ENCODE data around the gene TEX12. TPM values are rescaled to one million over a fixed set of nuclear protein-coding genes. Genes with fewer than 3 reads are reported as not detected.
"Not testable (repeated sequence)": the region's sequence is repeated elsewhere in the genome, so short reads cannot be mapped to it uniquely, and the experiment has no call there.

The TEX12 gene
- total RNA-seq, 2 experiments from 2014 or later, result 0.30 TPM; not detected in 1

DNA sequence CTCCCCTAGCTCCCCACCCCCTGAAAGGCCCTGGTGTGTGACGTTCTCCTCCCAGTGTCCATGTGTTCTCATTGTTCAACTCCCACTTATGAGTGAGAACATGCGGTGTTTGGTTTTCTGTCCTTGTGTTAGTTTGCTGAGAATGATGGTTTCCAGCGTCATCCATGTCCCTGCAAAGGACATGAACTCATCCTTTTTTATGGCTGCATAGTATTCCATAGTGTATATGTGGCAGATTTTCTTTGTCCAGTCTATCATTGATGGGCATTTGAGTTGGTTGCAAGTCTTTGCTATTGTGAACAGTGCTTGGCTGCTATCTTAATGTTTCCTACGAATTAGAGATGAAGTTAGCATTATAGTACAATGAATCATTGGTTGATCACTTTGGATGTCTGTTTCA lies 31.9 kb downstream of the TEX12 start:
- H3K4me1 Mint-ChIP-seq; H3K27me3 Mint-ChIP-seq; H3K9me3 Mint-ChIP-seq; POLR2A ChIA-PET; H3K27ac Mint-ChIP-seq; H3K36me3 Mint-ChIP-seq (ENCODE audit: low read depth); H3K4me3 Mint-ChIP-seq; DNase-seq: not testable (repeated sequence)
- CTCF ChIA-PET, result interaction anchor here (0.9 kb wide), 1 partner anchor 81 kb away, joined by 5 read pairs; no protein-coding TSS in a partner anchor

DNA sequence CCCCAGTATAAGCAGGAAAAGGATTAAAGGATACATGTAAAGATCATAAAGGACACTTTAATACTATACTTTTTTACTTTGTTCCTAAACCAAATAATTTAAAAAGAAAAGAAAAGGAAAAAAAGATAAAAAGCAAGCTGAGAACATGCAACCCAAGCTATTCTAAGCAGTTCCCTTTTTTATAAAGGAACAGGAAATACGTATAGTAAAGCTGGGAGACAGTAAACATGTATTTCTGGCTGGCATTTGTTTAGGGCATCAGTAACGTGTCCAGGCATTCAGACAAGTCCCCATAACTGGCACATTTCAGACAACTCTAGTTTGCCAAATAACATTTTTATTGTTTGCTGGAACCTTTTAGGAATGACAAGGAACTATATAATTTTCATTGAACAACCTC lies 33.1 kb downstream of the TEX12 start:
- ChIA-PET CTCF (interaction anchor here (0.6 kb wide), 1 partner anchor 340 kb away, joined by 3 read pairs; no protein-coding TSS in a partner anchor), POLR2A (no interaction called here)
- H3K36me3 Mint-ChIP-seq (ENCODE audit: low read depth), result no peaks in the 10 kb centered on the region
- no peak overlapping the region for H3K4me3 Mint-ChIP-seq
- peaks cover 2% of the 10 kb centered on the region for H3K9me3 Mint-ChIP-seq
- DNase-seq, result no peak
- H3K4me1 Mint-ChIP-seq, result no peaks in the 10 kb centered on the region
- no peak overlapping the region for H3K27ac Mint-ChIP-seq
- peaks cover 8% of the 10 kb centered on the region for H3K27me3 Mint-ChIP-seq

DNA sequence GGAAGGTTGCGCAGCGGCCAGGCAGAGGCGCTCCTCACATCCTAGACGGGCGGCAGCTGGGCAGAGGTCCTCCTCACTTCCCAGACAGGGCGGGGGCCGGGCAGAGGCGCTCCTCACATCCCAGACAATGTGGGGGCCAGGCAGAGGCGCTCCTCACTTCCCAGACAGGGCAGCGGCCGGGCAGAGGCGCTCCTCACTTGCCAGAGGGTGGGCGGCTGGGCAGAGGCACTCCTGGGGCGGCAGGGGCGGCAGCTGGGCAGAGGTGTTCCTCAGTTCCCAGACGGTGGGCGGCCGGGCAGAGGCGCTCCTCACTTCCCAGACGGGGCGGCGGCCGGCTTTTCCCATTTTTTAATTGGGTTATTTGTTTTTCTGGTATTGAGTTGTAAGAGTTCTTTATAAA lies 38.9 kb downstream of the TEX12 start:
- no peak for DNase-seq
- Mint-ChIP-seq H3K27ac (no peak overlapping the region), H3K4me3 (no peak overlapping the region), H3K27me3 (peaks cover 9% of the 10 kb centered on the region), H3K9me3 (no peaks in the 10 kb centered on the region), H3K36me3 (ENCODE audit: low read depth) (no peaks in the 10 kb centered on the region), H3K4me1 (no peaks in the 10 kb centered on the region)
- ChIA-PET CTCF (no interaction called here), POLR2A (no interaction called here)

DNA sequence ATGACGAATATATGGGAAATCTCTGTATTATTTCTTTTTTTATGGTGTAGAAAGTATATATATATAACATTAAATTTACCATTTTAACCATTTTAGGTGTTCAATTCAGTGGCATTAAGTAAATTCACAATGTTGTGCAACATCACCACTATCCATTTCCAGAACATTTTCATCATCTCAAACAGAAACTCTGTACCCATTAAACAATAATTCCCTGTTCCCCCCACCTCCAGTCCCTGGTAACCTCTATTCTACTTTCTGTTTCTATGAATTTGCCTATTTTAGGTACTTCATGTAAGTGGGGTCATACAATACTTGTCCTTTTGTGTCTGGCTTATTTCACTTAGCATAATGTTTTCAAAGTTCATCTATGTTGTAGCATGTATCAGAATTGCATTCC lies 43.7 kb downstream of the TEX12 start:
- Mint-ChIP-seq H3K4me3 (no peak overlapping the region), H3K27ac (no peak overlapping the region), H3K9me3 (no peaks in the 10 kb centered on the region), H3K27me3 (peaks cover 12% of the 10 kb centered on the region), H3K36me3 (ENCODE audit: low read depth) (no peaks in the 10 kb centered on the region), H3K4me1 (no peaks in the 10 kb centered on the region)
- POLR2A ChIA-PET, result no interaction called here
- CTCF ChIA-PET, result no interaction called here
- DNase-seq, result no peak

DNA sequence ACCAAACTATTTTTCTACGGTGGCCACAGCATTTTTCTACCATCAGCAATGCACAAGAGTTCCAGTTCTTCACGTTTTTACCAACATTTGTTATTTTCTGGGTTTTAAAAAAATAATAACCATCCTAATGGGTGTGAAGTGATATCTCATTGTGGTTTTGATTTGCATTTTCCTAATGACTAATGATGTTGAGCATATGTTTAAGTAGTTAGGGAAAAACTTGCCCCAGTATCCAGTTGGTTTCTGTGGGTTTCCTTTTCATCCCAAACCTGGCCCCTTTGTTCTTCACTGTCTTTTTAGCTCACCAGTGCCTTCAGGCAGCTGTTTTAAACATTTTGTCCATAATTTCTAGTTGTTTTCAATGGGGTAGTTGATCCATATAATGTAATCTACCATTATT lies 44.4 kb downstream of the TEX12 start:
- Mint-ChIP-seq H3K4me3 (no peak overlapping the region), H3K9me3 (no peaks in the 10 kb centered on the region), H3K36me3 (ENCODE audit: low read depth) (no peaks in the 10 kb centered on the region), H3K27me3 (peaks cover 12% of the 10 kb centered on the region), H3K27ac (no peak overlapping the region), H3K4me1 (no peaks in the 10 kb centered on the region)
- CTCF ChIA-PET, result interaction anchor here (0.6 kb wide), 1 partner anchor 68 kb away, joined by 4 read pairs; no protein-coding TSS in a partner anchor
- POLR2A ChIA-PET, result no interaction called here
- DNase-seq, result no peak

DNA sequence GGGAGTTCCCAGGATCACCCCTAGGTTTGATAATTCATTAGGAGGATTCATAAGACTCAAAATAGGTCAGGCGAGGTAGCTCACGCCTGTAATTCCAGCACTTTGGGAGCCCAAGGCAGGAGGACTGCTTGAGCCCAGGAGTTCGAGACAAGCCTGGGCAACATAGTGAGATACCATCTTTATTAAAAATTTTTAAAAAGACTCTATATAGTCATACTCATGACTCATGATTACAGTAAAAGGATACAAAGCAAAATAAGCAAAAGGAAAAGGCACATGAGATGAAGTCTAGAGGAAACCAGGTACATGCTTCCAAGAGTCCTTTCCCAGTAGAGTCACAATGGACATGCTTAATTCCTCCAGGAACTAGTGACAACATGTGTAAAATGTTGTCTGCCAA lies 45.1 kb downstream of the TEX12 start:
- DNase-seq, result no peak
- ChIA-PET CTCF (no interaction called here), POLR2A (no interaction called here)
- no peak overlapping the region for H3K27ac Mint-ChIP-seq
- H3K4me1 Mint-ChIP-seq, result no peaks in the 10 kb centered on the region
- H3K27me3 Mint-ChIP-seq, result peaks cover 12% of the 10 kb centered on the region
- H3K9me3 Mint-ChIP-seq, result no peaks in the 10 kb centered on the region
- H3K4me3 Mint-ChIP-seq, result no peak overlapping the region
- no peaks in the 10 kb centered on the region for H3K36me3 Mint-ChIP-seq (ENCODE audit: low read depth)

DNA sequence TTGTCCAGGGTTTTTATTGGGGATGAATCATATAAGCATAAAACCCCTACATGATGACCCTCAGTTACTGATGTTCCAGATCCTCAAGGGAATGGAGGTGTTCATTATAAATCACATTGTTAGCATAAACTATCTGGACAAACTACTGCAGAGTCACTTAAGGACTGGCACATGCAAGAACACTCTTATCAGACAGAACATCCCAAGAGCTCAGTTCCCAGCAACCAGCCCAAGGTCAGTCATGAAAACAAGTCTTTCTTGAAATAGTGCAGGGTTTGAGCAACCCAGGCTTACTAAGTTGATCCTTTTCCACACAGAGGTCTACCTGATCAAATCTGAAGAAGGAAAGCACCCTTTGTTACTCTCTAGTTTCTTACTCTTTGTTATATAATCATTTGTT lies 45.5 kb downstream of the TEX12 start:
- Mint-ChIP-seq H3K27me3 (peaks cover 12% of the 10 kb centered on the region), H3K36me3 (ENCODE audit: low read depth) (no peaks in the 10 kb centered on the region), H3K27ac (no peak overlapping the region), H3K9me3 (no peaks in the 10 kb centered on the region), H3K4me3 (no peak overlapping the region), H3K4me1 (no peaks in the 10 kb centered on the region)
- ChIA-PET POLR2A (no interaction called here), CTCF (no interaction called here)
- no peak for DNase-seq

DNA sequence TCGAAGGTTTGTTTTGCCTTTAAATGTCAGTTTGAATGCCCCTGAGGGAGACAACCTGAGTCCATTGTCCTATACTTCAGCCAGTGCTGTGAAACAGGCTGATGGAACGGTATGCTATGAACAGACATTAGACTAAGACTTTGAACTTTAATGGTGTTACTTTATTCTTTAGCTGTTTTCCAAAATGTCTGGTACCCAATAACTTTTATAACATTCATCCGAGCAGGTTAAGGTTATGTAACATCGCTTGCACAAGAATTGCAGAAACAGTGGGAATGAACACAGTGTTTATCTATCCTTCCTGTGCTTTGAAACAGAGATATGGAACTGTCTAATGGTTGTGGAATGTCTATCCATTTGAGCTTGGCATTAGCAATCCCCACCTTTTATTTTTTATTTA lies 46.6 kb downstream of the TEX12 start:
- CTCF ChIA-PET, result interaction anchor here (0.6 to 3.2 kb wide), 3 partner anchors 66 to 82 kb away, joined by 3 to 22 read pairs (median 11); no protein-coding TSS in a partner anchor
- H3K9me3 Mint-ChIP-seq, result no peaks in the 10 kb centered on the region
- H3K4me1 Mint-ChIP-seq, result no peaks in the 10 kb centered on the region
- peaks cover 10% of the 10 kb centered on the region for H3K27me3 Mint-ChIP-seq
- H3K36me3 Mint-ChIP-seq (ENCODE audit: low read depth), result no peaks in the 10 kb centered on the region
- H3K4me3 Mint-ChIP-seq, result no peak overlapping the region
- POLR2A ChIA-PET, result no interaction called here
- H3K27ac Mint-ChIP-seq, result no peak overlapping the region
- DNase-seq, result no peak

DNA sequence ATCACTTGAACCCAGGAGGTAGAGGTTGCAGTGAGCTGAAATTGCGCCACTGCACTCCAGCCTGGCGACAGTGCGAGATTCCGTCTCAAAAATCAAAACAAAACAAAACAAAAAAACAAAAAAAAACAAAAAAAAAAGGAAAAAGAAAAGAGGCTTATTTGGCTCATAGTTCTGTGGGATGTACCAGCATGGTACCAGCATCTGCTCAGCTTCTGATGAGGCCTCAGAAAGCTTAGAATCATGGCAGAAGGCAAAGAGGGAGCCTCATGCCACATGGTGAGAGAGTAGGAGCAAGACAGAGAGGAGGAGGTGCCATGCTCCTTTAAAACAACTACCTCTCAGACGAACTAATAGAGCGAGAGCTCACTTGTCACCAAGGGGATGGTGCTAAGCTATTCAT lies 48.4 kb downstream of the TEX12 start:
- Mint-ChIP-seq H3K4me1 (peaks cover 4% of the 10 kb centered on the region), H3K27me3 (peaks cover 4% of the 10 kb centered on the region), H3K36me3 (ENCODE audit: low read depth) (no peaks in the 10 kb centered on the region), H3K9me3 (no peaks in the 10 kb centered on the region), H3K4me3 (no peak overlapping the region), H3K27ac (no peak overlapping the region)
- ChIA-PET CTCF (interaction anchor here (2.0 to 3.2 kb wide), 2 partner anchors 64 to 67 kb away, joined by 11 to 22 read pairs; no protein-coding TSS in a partner anchor), POLR2A (no interaction called here)
- DNase-seq, result no peak

DNA sequence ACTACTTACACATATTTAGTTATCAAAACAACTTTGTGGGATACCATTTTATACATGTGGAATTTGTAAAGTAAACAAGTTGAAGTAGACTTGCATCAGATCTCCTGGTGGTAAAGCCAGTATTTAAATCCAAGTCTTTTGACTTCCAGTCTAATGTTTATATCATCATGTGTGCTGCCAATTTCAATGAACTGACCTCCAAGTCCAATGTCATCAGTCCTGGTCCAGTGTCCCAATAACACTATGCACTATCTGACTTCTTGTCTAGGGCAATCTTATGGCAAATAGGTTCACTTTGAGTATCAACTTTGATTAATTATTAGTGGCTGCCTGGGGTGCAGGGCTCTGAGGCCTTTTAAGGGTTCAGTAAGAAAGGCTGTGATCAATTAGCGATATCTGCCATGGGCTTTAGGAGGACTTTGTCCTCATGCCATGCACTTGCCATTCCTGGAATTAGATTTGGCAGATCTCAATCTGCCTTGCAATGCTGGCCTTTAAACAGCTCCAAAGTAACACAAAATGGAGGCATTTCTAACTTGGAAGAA lies 49.5 kb downstream of the TEX12 start:
- H3K27me3 Mint-ChIP-seq, result no peaks in the 10 kb centered on the region
- H3K4me1 Mint-ChIP-seq, result peaks cover 6% of the 10 kb centered on the region
- DNase-seq, result no peak
- no peak overlapping the region for H3K27ac Mint-ChIP-seq
- H3K9me3 Mint-ChIP-seq, result no peaks in the 10 kb centered on the region
- H3K4me3 Mint-ChIP-seq, result no peak overlapping the region
- CTCF ChIA-PET, result interaction anchor here (3.2 to 8.3 kb wide), 2 partner anchors 63 to 65 kb away, joined by 22 to 219 read pairs; no protein-coding TSS in a partner anchor
- POLR2A ChIA-PET, result no interaction called here
- H3K36me3 Mint-ChIP-seq (ENCODE audit: low read depth), result no peaks in the 10 kb centered on the region

DNA sequence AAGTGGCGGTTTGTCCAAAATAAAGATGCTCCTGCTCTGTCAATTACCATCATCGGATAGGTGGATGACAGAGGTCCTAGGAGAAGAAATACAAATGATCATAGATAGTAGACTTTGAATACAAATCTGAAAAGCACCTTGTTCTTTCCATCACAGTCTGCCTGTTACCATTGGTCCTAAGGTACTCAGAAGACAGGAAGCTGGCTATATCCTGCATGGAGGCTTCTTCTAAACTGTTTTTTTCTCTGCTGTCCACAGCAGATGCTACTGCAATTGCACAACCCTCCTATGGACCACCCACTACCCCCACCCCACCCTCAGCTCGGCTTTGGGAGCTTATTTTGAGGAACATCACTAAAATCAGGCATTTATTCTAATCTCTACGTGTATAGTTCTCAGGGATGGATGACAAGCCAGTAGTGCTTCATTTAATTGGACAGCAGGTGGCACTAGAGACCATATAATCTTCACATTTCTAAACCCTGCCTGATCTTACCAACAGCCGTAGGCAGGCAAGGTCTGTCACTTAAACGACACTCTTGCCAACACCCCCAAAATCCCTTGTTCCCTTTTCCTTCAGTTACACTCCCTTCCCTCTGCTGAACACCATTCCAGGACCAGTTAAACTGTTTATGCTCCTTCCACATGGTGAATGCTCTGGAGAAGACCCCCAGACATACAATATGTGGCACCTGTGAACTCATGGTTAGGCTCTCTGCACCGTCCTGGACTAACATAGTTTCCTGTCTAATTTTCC lies 52.5 kb downstream of the TEX12 start:
- no peaks in the 10 kb centered on the region for H3K9me3 Mint-ChIP-seq
- no peak overlapping the region for H3K4me3 Mint-ChIP-seq
- H3K36me3 Mint-ChIP-seq (ENCODE audit: low read depth), result no peaks in the 10 kb centered on the region
- DNase-seq, result peak; percentile 38
- CTCF ChIA-PET, result interaction anchor here (0.8 to 8.3 kb wide), 16 partner anchors 8 to 1070 kb away, joined by 3 to 219 read pairs (median 4); no protein-coding TSS in a partner anchor
- peaks cover 8% of the 10 kb centered on the region for H3K4me1 Mint-ChIP-seq
- POLR2A ChIA-PET, result interaction anchor here (1.0 to 1.6 kb wide), 2 partner anchors 60 to 63 kb away, joined by 6 to 8 read pairs; no protein-coding TSS in a partner anchor
- H3K27me3 Mint-ChIP-seq, result no peaks in the 10 kb centered on the region
- no peak overlapping the region for H3K27ac Mint-ChIP-seq

DNA sequence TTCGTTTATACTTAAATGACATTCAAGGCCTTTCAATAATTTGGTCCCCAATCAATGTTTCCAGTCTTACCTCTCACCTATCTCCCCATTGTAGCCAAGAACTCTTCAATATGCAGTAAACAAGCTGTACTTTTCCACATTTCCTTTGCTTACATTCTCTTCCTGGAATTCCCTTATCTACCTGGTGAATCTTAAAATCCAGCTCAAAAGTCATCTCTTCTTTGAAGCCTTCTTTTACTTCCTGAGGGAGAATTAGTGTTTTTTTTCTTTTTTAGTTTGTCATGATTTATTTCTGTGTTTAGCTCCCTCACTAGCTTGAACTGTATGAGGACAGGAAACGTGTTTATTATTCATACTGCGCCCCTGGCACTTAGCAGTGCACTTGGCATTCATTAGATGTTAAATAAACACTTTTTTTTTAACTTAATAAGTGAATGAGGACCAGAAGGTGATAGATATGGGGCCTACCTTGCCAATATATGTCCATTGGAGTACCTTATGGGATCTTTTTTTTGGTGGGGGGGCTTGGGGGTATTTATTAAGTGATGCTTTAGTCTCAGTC lies 54.2 kb downstream of the TEX12 start:
- peaks cover 12% of the 10 kb centered on the region for H3K4me1 Mint-ChIP-seq
- no peak overlapping the region for H3K27ac Mint-ChIP-seq
- H3K9me3 Mint-ChIP-seq, result no peaks in the 10 kb centered on the region
- H3K27me3 Mint-ChIP-seq, result no peaks in the 10 kb centered on the region
- no peak for DNase-seq
- H3K36me3 Mint-ChIP-seq (ENCODE audit: low read depth), result no peaks in the 10 kb centered on the region
- CTCF ChIA-PET, result interaction anchor here (0.8 to 8.3 kb wide), 5 partner anchors 50 to 334 kb away, joined by 3 to 219 read pairs (median 4); no protein-coding TSS in a partner anchor
- no peak overlapping the region for H3K4me3 Mint-ChIP-seq
- POLR2A ChIA-PET, result interaction anchor here (0.9 kb wide), 1 partner anchor 59 kb away, joined by 5 read pairs; no protein-coding TSS in a partner anchor

Measured in activated CD4-positive, alpha-beta memory T cell treated with anti-CD3 and anti-CD28 coated beads, Interleukin-2, amount 10 ng/mL, durations not matched to agents 7 days and 5 days (primary cell).